ENCODE measurements around the gene LSG1.
"Not testable (repeated sequence)": the region's sequence is repeated elsewhere in the genome, so short reads cannot be mapped to it uniquely, and the experiment has no call there.

The LSG1 gene

GRCh38 chr3:194654443-194654842, 17.5 kb downstream of the LSG1 start:
- no peak for DNase-seq (ENCODE audit: low read depth)

- DNase-seq (ENCODE audit: low read depth) = no peak
Observed at GRCh38 chr3:194647747-194648146, 24.2 kb downstream of the LSG1 start.

- DNase-seq (ENCODE audit: low read depth) = no peak
Observed at GRCh38 chr3:194642769-194643168, 29.2 kb downstream of the LSG1 start.

GRCh38 chr3:194640829-194641228, 31.2 kb downstream of the LSG1 start:
- DNase-seq (ENCODE audit: low read depth) = peak; percentile 15

GRCh38 chr3:194638991-194639605, 32.9 kb downstream of the LSG1 start:
- DNase-seq (ENCODE audit: low read depth) = no peak

GRCh38 chr3:194637541-194638400, 34.2 kb downstream of the LSG1 start:
- DNase-seq (ENCODE audit: low read depth) = no peak

- no peak for DNase-seq (ENCODE audit: low read depth)
Observed at GRCh38 chr3:194637066-194637465, 34.9 kb downstream of the LSG1 start.

- DNase-seq (ENCODE audit: low read depth) = peak; percentile 30
Observed at GRCh38 chr3:194633349-194634004, 38.5 kb downstream of the LSG1 start, which contains the start of gene TMEM44. TMEM44 (minus strand) TSS chr3:194633419; CDS start chr3:194633215, 204 bp downstream.

- DNase-seq (ENCODE audit: low read depth) = no peak
Observed at GRCh38 chr3:194632809-194633348, 39.1 kb downstream of the LSG1 start.

GRCh38 chr3:194632226-194632808, 39.7 kb downstream of the LSG1 start:
- DNase-seq (ENCODE audit: low read depth) = no peak

- no peak for DNase-seq (ENCODE audit: low read depth)
Observed at GRCh38 chr3:194631696-194632095, 40.3 kb downstream of the LSG1 start.

GRCh38 chr3:194630681-194631080, 41.3 kb downstream of the LSG1 start:
- DNase-seq (ENCODE audit: low read depth) = not testable (repeated sequence)

- no peak for DNase-seq (ENCODE audit: low read depth)
Observed at GRCh38 chr3:194624956-194625355, 47.0 kb downstream of the LSG1 start.

GRCh38 chr3:194623449-194624290, 48.3 kb downstream of the LSG1 start:
- DNase-seq (ENCODE audit: low read depth) = no peak

- DNase-seq (ENCODE audit: low read depth) = no peak
Observed at GRCh38 chr3:194622621-194623340, 49.2 kb downstream of the LSG1 start.

GRCh38 chr3:194621947-194622346, 50.0 kb downstream of the LSG1 start:
- no peak for DNase-seq (ENCODE audit: low read depth)

GRCh38 chr3:194620196-194620595, 51.8 kb downstream of the LSG1 start:
- DNase-seq (ENCODE audit: low read depth) = no peak

GRCh38 chr3:194619741-194620140, 52.2 kb downstream of the LSG1 start:
- no peak for DNase-seq (ENCODE audit: low read depth)

- DNase-seq (ENCODE audit: low read depth) = no peak
Observed at GRCh38 chr3:194618858-194619608, 53.0 kb downstream of the LSG1 start.

GRCh38 chr3:194617827-194618226, 54.2 kb downstream of the LSG1 start:
- DNase-seq (ENCODE audit: low read depth) = no peak

All from stimulated activated CD8-positive, alpha-beta memory T cell treated with anti-CD3 and anti-CD28 coated beads, Interleukin-7, amount 100 ng/mL, for 24 hours (primary cell).